HAP-1 (cell line): ENCODE measurements around the gene RPN2.

Experiments
- DNase-seq, 2 experiments: peaks; one replicate each; pipeline ENCODE4 v3.0.0-alpha.2; 2016 to 2020; ENCODE audit warnings: low spot score in 2 of 2
- H3K27me3 ChIP-seq: fragments of 250-450 bp; sonication (Bioruptor Pico); 2 replicates; pipeline ENCODE4 v1.5.1; 2020; ENCODE audit warnings: low read depth, mild to moderate bottlenecking, moderate library complexity
- H3K36me3 ChIP-seq: fragments of 250-450 bp; sonication (Bioruptor Pico); replicated peaks from 2 replicates; pipeline ENCODE4 v1.5.1; 2020; ENCODE audit warnings: mild to moderate bottlenecking
- H3K4me1 ChIP-seq: fragments of 250-450 bp; sonication (Bioruptor Pico); 2 replicates; pipeline ENCODE4 v1.5.1; 2020; ENCODE audit warnings: mild to moderate bottlenecking
- H3K4me3 ChIP-seq: fragments of 250-450 bp; sonication (Bioruptor Pico); 2 replicates; pipeline ENCODE4 v1.5.1; 2020; ENCODE audit warnings: mild to moderate bottlenecking, moderate library complexity
- H3K9me3 ChIP-seq: fragments of 250-450 bp; sonication (Bioruptor Pico); 2 replicates; pipeline ENCODE4 v1.5.1; 2020; ENCODE audit warnings: mild to moderate bottlenecking, moderate library complexity
- in situ Hi-C: fragments of 300-500 bp; cut with MboI; formaldehyde crosslinking; loops from 3 replicates; pipeline ENCODE4 v1.14.3; 2020; ENCODE audit warnings: low sequenced_read_pairs, inconsistent platforms, mixed read lengths

RPN2 gene

GRCh38 chr20:37209661-37210314 is 30.7 kb downstream of the RPN2 start:
- no peaks in the 10 kb centered on the region for H3K27me3 ChIP-seq
- no peaks in the 10 kb centered on the region for H3K4me1 ChIP-seq
- H3K9me3 ChIP-seq = no peaks in the 10 kb centered on the region
- DNase-seq = peak in 1 of 2 experiments; percentile 2
- no peak overlapping the region for H3K4me3 ChIP-seq
- in situ Hi-C loops = no loop called here
- H3K36me3 ChIP-seq = peaks cover 94% of the 10 kb centered on the region

- Histone ChIP-seq H3K36me3 (peaks cover 52% of the 10 kb centered on the region), H3K4me1 (peaks cover 29% of the 10 kb centered on the region), H3K4me3 (no peak overlapping the region), H3K9me3 (no peaks in the 10 kb centered on the region), H3K27me3 (no peaks in the 10 kb centered on the region)
- in situ Hi-C loops = no loop called here
- no peak for DNase-seq
Measured at GRCh38 chr20:37218441-37218840, 39.3 kb downstream of the RPN2 start.

GRCh38 chr20:37218976-37219375 is 39.8 kb downstream of the RPN2 start:
- in situ Hi-C loops = no loop called here
- peaks cover 52% of the 10 kb centered on the region for H3K36me3 ChIP-seq

DNA sequence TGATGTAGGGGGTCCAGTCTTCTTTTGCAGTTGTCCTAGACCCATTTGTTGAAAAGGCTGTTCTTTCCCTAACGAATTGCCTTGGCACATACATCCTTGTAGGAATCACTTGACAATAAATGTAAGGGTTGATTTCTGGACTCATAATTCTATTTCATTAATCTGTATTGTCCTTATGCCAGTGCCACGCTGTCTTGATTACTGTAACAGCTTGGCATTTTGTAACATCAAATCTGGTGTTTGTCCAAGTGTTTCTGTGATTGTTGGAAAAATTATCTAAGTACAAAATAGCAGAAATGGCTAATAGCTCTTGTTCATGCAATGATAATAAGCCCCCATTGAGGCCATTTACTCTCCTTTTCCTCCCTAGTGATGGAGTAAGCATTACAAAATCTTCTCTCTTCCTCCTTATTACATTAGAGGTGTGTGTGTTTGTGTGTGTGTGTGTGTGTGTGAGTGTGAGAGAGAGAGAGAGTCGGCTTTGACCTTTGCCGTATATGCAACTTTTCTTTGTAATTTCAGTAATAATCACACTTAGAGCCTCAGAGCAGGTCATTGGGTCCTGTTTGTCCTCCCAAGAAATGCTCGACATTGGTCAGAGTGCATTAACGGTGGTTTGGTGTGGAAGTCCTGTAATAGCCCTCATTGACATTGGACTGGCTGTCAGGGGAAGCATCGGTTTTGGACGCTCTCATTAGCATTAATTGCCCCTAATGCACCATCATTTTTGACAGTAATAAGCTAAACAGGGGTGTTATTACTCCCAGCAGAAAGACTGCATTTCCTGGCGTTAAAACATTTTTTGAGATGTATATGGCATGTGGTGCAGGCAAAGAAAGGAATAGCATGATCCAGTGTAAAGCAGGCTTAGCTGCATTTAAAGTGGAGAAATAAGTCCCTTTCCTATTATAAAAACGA is 40.9 kb downstream of the RPN2 start:
- Histone ChIP-seq H3K9me3 (no peaks in the 10 kb centered on the region), H3K4me3 (no peak overlapping the region), H3K4me1 (peaks cover 29% of the 10 kb centered on the region), H3K36me3 (peaks cover 54% of the 10 kb centered on the region), H3K27me3 (no peaks in the 10 kb centered on the region)
- no peak for DNase-seq
- in situ Hi-C loops = no loop called here

More at GRCh38 chr20:37218976-37219375, 39.8 kb downstream of the RPN2 start:
- Histone ChIP-seq H3K27me3 (no peaks in the 10 kb centered on the region), H3K4me3 (no peak overlapping the region), H3K9me3 (no peaks in the 10 kb centered on the region), H3K4me1 (peaks cover 29% of the 10 kb centered on the region)
- no peak for DNase-seq

DNA sequence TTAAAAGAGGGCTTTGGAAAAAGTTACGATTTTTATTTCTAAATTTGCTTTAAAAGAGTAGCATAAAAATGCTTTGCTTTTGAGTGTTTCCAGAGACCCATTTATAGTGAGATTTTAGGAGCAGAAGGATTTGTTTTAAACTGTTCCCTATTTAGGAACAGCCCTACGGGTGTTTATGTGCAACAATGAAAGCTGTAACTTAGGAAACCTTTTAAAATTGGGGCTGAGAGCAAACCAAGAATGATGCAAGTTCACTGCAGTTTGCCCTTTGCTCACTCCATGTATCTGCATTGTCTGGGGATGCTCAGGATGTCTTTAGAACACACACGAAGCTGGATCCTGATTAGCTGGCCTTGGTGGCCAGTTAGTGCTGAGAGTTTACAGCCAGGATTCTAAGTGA is 41.6 kb downstream of the RPN2 start:
- Histone ChIP-seq H3K4me1 (peaks cover 29% of the 10 kb centered on the region), H3K36me3 (peaks cover 58% of the 10 kb centered on the region), H3K27me3 (no peaks in the 10 kb centered on the region), H3K4me3 (no peak overlapping the region), H3K9me3 (no peaks in the 10 kb centered on the region)
- DNase-seq = peak; percentile 46 to 59
- in situ Hi-C loops = no loop called here

DNA sequence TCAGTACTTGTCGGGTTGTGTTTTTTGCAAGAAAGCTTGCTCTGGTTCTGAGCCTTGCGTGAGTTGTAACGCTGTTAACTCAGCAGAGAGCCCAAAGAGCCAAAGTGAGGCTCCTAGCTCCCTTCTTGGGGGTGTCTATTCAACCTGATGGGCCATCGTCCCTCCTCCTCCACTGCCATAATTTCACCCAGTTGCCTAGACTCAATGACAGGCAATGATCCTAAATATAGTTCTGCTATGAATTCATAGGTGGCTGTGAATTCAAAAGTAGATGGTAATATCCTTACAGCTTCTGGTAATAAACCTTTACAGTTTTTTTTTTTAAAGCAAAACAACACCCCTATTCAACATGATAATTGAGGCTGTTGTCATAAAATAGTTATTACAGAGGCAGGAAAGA is 43.0 kb downstream of the RPN2 start:
- in situ Hi-C loops = no loop called here
- no peak overlapping the region for H3K4me3 ChIP-seq
- DNase-seq = no peak
- peaks cover 29% of the 10 kb centered on the region for H3K4me1 ChIP-seq
- H3K9me3 ChIP-seq = no peaks in the 10 kb centered on the region
- H3K36me3 ChIP-seq = peaks cover 61% of the 10 kb centered on the region
- H3K27me3 ChIP-seq = no peaks in the 10 kb centered on the region

GRCh38 chr20:37223053-37223452 is 43.9 kb downstream of the RPN2 start:
- no peaks in the 10 kb centered on the region for H3K9me3 ChIP-seq
- DNase-seq = peak in 1 of 2 experiments; percentile 8
- in situ Hi-C loops = no loop called here
- H3K4me1 ChIP-seq = peaks cover 29% of the 10 kb centered on the region
- peaks cover 71% of the 10 kb centered on the region for H3K36me3 ChIP-seq
- H3K27me3 ChIP-seq = no peaks in the 10 kb centered on the region
- no peak overlapping the region for H3K4me3 ChIP-seq

DNA sequence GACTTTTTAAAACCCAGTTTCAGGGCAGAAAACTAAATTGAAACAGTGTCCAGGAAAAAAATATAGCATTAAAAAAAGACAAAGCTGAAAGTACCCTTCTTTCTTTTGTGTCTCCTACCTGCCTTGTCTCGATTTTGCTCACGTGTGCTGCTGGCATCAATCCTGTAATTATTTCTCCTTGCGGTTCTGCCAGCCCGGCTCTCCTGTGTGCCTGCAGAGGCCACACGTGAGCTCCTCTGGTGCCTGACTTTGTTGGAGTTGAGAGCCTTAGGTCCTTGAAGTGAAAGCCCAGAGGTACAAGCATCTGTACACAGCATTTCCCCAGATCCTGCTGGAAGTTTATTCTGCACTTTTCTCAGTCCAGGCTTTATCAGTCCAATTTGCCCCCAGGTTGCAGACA is 46.0 kb downstream of the RPN2 start:
- H3K36me3 ChIP-seq = peaks cover 81% of the 10 kb centered on the region
- in situ Hi-C loops = no loop called here
- H3K4me3 ChIP-seq = no peak overlapping the region
- peaks cover 36% of the 10 kb centered on the region for H3K4me1 ChIP-seq
- H3K27me3 ChIP-seq = no peaks in the 10 kb centered on the region
- H3K9me3 ChIP-seq = no peaks in the 10 kb centered on the region
- no peak for DNase-seq

DNA sequence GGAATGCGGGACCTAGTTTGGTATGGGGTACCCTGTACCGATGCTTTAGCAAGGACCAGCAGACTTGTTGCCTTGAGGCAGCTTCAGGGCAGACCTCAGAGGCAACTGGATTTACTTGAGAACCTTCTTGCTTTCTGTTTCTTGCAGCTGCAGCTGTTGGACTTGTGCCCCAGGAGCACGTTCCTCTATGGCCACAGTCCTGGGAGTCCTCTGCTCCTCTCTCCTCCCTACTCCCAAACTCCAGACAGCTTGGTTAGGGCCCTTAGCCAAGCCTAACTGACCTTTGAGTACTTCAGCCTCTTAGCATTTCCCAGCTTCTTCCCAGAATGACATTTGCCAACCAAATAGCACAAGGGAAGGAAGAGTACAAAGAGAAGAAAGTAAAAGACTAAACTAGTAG is 47.8 kb downstream of the RPN2 start:
- no peak for DNase-seq
- peaks cover 23% of the 10 kb centered on the region for H3K4me1 ChIP-seq
- H3K9me3 ChIP-seq = no peaks in the 10 kb centered on the region
- H3K27me3 ChIP-seq = no peaks in the 10 kb centered on the region
- in situ Hi-C loops = no loop called here
- H3K36me3 ChIP-seq = peaks cover 95% of the 10 kb centered on the region
- H3K4me3 ChIP-seq = no peak overlapping the region

GRCh38 chr20:37228082-37228481 is 49.0 kb downstream of the RPN2 start:
- in situ Hi-C loops = no loop called here
- Histone ChIP-seq H3K4me3 (no peak overlapping the region), H3K36me3 (peaks cover 97% of the 10 kb centered on the region), H3K27me3 (no peaks in the 10 kb centered on the region), H3K4me1 (peaks cover 14% of the 10 kb centered on the region), H3K9me3 (no peaks in the 10 kb centered on the region)
- DNase-seq = no peak

DNA sequence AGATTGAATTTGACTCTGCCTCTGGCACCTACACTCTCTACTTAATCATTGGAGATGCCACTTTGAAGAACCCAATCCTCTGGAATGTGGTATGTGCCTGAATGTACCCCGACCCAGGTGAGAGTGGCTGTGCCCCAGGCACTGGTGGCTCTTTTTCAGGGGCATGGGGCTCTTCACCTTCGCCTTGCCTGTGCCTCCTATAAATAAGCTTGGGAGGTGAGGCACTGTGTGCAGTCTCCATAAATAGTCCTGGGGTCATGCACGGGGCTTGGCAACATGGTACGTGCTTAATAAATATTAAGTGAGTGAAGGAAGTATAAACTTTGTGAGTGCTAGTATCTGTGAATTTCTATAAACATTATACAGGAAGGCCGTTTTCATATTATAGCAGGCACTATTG is 49.5 kb downstream of the RPN2 start:
- in situ Hi-C loops = no loop called here
- peaks cover 13% of the 10 kb centered on the region for H3K4me1 ChIP-seq

GRCh38 chr20:37229357-37229756 is 50.2 kb downstream of the RPN2 start:
- Histone ChIP-seq H3K27me3 (no peaks in the 10 kb centered on the region), H3K4me1 (peaks cover 13% of the 10 kb centered on the region), H3K36me3 (peaks cover 97% of the 10 kb centered on the region), H3K9me3 (no peaks in the 10 kb centered on the region), H3K4me3 (no peak overlapping the region)
- peak; percentile 76 to 93 for DNase-seq
- in situ Hi-C loops = no loop called here

More for the DNA sequence above, 49.5 kb downstream of the RPN2 start:
- H3K27me3 ChIP-seq = no peaks in the 10 kb centered on the region
- no peak for DNase-seq
- H3K9me3 ChIP-seq = no peaks in the 10 kb centered on the region
- H3K36me3 ChIP-seq = peaks cover 97% of the 10 kb centered on the region
- H3K4me3 ChIP-seq = no peak overlapping the region

- in situ Hi-C loops = no loop called here
- no peak overlapping the region for H3K4me3 ChIP-seq
- DNase-seq = no peak
- no peaks in the 10 kb centered on the region for H3K9me3 ChIP-seq
- peaks cover 97% of the 10 kb centered on the region for H3K36me3 ChIP-seq
- H3K27me3 ChIP-seq = no peaks in the 10 kb centered on the region
- H3K4me1 ChIP-seq = peaks cover 13% of the 10 kb centered on the region
Measured at GRCh38 chr20:37230200-37230599, 51.1 kb downstream of the RPN2 start.

GRCh38 chr20:37231947-37232630 is 53.0 kb downstream of the RPN2 start:
- in situ Hi-C loops = no loop called here
- Histone ChIP-seq H3K4me1 (peaks cover 13% of the 10 kb centered on the region), H3K9me3 (no peaks in the 10 kb centered on the region), H3K27me3 (no peaks in the 10 kb centered on the region), H3K36me3 (peaks cover 97% of the 10 kb centered on the region), H3K4me3 (no peak overlapping the region)
- no peak for DNase-seq
